ENCODE data around the gene TYK2. TPM values are rescaled to one million over a fixed set of nuclear protein-coding genes. Genes with fewer than 3 reads are reported as not detected.

Gene TYK2
- total and polyA plus RNA-seq, 7 experiments from 2014 or later = 45.4 to 346 (median 273) TPM

DNA sequence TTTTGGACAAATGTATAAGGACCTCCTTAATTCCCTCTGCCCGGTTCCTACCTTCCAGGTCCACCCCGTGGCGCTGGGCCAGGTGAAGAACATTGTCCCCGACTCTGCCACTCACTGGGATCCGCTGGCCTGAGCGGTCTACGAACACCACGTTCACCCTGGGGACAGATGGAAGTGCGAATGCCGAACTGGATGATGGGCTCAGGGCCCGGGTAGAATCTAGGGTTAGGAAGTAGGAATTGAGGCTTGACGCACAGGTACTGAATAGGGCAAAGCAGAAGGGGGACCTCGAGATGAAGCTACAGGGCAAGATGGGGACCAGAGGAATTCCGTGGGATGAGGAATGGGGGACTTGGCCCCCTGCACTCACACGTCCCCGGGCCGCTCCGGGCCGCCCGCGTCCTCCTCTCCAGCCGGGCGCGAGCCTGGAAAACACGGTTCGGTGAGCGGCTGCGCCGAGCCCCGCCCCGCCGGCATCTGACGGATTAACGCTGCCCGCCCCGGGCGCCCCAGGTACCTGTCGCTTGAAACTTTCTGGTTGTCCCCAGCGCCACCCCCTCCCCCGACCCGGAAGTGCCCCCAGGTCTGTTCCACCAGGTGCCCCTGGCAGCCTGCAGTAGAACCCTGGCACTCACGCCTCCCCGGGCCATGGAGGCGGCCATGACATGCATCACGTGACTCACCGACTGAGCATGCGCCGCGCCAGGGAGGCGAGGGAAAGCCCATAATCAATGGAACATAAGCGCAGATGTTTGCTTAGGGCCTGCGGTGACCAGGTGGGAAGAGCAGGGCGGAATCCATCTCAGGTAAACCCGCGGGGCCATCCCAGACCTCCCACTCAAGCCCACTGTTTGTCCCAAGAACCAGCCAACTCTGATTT, 64.8 kb downstream of the TYK2 start, which contains the start of gene FDX2:
FDX2 (minus strand) TSS at position 681 of the 880 bp plus-strand sequence; CDS start at position 662, 19 bp downstream.
- no peaks in the 10 kb centered on the region for H3K27me3 ChIP-seq (ENCODE audit: control insufficient read depth in 2 of 2, insufficient read depth in 2 of 2, low read length in 2 of 2)
- H3K4me1 Mint-ChIP-seq = peaks cover 13 to 23% (median 16%) of the 10 kb centered on the region in 7 donors
- ChIA-PET CTCF (interaction anchor here (1.5 kb wide), 1 partner anchor 46 kb away, joined by 4 read pairs; no protein-coding TSS in a partner anchor), POLR2A (interaction anchor here (0.8 to 2.1 kb wide), 5 partner anchors 8 to 65 kb away, joined by 3 to 8 read pairs (median 3); partner anchors contain the start of genes ICAM1, ICAM5, RAVER1 and TYK2)
- ATAC-seq (peak; percentile 92), DNase-seq (peak; percentile 77 to 94 (median 86))
- peaks cover 0 to 11% (median 8%) of the 10 kb centered on the region in 5 donors for H3K36me3 Mint-ChIP-seq
- H3K36me3 ChIP-seq (ENCODE audit: control insufficient read depth in 2 of 3, insufficient read depth in 3 of 3, low read length in 3 of 3) = peaks cover 3 to 52% (median 7%) of the 10 kb centered on the region in 3 experiments
- H3K4me3 Mint-ChIP-seq = peak within 1 kb of the TSS; percentile 87 to 94 (median 90)
- intact Hi-C loops (cut with micrococcal nuclease) = loop anchor here (1.0 to 2.0 kb wide), 5 partner anchors 17 to 74 kb away; partner anchors contain the start of genes RAVER1 (in 2 of the 2) and TYK2 (in 1 of the 2)
- peak within 1 kb of the TSS; percentile 35 to 95 (median 86) for H3K27ac Mint-ChIP-seq
- no peaks in the 10 kb centered on the region for H3K9me3 ChIP-seq (ENCODE audit: control insufficient read depth in 2 of 3, low read length in 3 of 3)
- peak within 1 kb of the TSS; percentile 86 for H3K4me3 ChIP-seq (ENCODE audit: low read length)
- peaks cover 6 to 13% of the 10 kb centered on the region in 2 donors for H3K4me1 ChIP-seq (ENCODE audit: control insufficient read depth in 2 of 2, insufficient read depth in 2 of 2, low read length in 2 of 2)
- H3K27ac ChIP-seq (ENCODE audit: low read depth, low read length) = peak within 1 kb of the TSS; percentile 70
- H3K9me3 Mint-ChIP-seq = peaks cover 0 to 5% (median 0%) of the 10 kb centered on the region in 11 donors
- no peaks in the 10 kb centered on the region for H3K27me3 Mint-ChIP-seq

DNA sequence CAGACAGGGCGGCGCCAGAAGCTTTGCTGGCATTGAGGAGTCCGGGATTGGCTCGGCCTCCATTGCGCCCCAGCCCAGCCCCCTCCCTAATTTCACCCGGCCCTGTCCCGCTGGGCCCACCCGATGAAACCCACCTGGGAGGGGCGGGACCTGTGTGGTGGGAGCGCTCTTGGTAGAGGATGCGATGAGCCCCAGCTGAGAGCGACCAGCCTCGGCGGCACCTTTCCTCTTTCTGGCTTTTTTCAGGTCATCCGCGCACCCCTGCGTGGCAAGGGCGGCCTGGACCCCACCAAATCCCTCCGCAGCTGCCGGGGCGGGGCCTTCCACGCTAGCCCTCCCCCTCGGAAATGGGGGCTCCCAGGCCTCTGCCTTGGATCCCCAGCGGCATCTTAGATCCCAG, 70.9 kb downstream of the TYK2 start, which contains the start of gene ZGLP1:
ZGLP1 (minus strand) TSS at position 393 of the 400 bp plus-strand sequence.
- POLR2A ChIA-PET = no interaction called here
- H3K4me1 ChIP-seq (ENCODE audit: control insufficient read depth in 2 of 2, insufficient read depth in 2 of 2, low read length in 2 of 2) = no peaks in the 10 kb centered on the region
- Mint-ChIP-seq H3K9me3 (peaks cover 0 to 3% (median 0%) of the 10 kb centered on the region in 11 donors), H3K36me3 (peaks cover 0 to 10% (median 3%) of the 10 kb centered on the region in 5 donors), H3K27ac (peak within 1 kb of the TSS in 1 of 9 donors; percentile 30), H3K4me3 (no peak within 1 kb of the TSS), H3K27me3 (no peaks in the 10 kb centered on the region), H3K4me1 (peaks cover 0 to 4% (median 3%) of the 10 kb centered on the region in 7 donors)
- H3K36me3 ChIP-seq (ENCODE audit: control insufficient read depth in 2 of 3, insufficient read depth in 3 of 3, low read length in 3 of 3) = peaks cover 0 to 12% (median 0%) of the 10 kb centered on the region in 3 experiments
- no peaks in the 10 kb centered on the region for H3K27me3 ChIP-seq (ENCODE audit: control insufficient read depth in 2 of 2, insufficient read depth in 2 of 2, low read length in 2 of 2)
- CTCF ChIA-PET = no interaction called here
- ATAC-seq = no peak
- no peak within 1 kb of the TSS for H3K4me3 ChIP-seq (ENCODE audit: low read length)
- no peak for DNase-seq
- no peak within 1 kb of the TSS for H3K27ac ChIP-seq (ENCODE audit: low read depth, low read length)
- no peaks in the 10 kb centered on the region for H3K9me3 ChIP-seq (ENCODE audit: control insufficient read depth in 2 of 3, low read length in 3 of 3)
- intact Hi-C loops (cut with micrococcal nuclease) = no loop called here

DNA sequence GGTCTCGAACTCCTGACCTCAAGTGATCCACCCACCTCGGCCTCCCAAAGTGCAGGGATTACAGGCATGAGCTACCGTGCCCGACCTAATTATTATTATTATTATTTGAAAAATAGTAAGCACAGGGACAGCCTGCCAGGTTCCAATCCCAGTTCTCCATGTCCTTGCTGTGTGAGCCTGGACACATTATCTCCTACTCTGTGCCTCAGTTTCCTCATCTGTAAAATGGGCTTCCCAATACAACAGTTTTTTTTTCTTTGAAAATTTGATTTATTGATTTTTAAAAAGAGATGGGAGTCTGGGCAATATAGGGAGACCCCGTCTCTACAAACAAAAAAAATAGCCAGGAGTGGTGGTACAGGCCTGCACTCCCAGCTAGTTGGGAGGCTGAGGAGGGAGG, 74.0 kb downstream of the TYK2 start:
- Mint-ChIP-seq H3K36me3 (peaks cover 0 to 11% (median 0%) of the 10 kb centered on the region in 5 donors), H3K27me3 (peaks cover 0 to 3% (median 0%) of the 10 kb centered on the region in 5 donors), H3K4me3 (no peak overlapping the region), H3K9me3 (peaks cover 0 to 2% (median 0%) of the 10 kb centered on the region in 11 donors), H3K27ac (no peak overlapping the region), H3K4me1 (peaks cover 0 to 4% (median 0%) of the 10 kb centered on the region in 7 donors)
- Histone ChIP-seq H3K27ac (ENCODE audit: low read depth, low read length) (no peak overlapping the region), H3K4me3 (ENCODE audit: low read length) (no peak overlapping the region), H3K36me3 (ENCODE audit: control insufficient read depth in 2 of 3, insufficient read depth in 3 of 3, low read length in 3 of 3) (peaks cover 0 to 12% (median 0%) of the 10 kb centered on the region in 3 experiments), H3K9me3 (ENCODE audit: control insufficient read depth in 2 of 3, low read length in 3 of 3) (no peaks in the 10 kb centered on the region), H3K27me3 (ENCODE audit: control insufficient read depth in 2 of 2, insufficient read depth in 2 of 2, low read length in 2 of 2) (no peaks in the 10 kb centered on the region), H3K4me1 (ENCODE audit: control insufficient read depth in 2 of 2, insufficient read depth in 2 of 2, low read length in 2 of 2) (no peaks in the 10 kb centered on the region)
- POLR2A ChIA-PET = interaction anchor here (0.6 to 1.1 kb wide), 2 partner anchors 9 kb away, joined by 3 to 4 read pairs; partner anchors contain the start of gene FDX2
- intact Hi-C loops (cut with micrococcal nuclease) = no loop called here
- CTCF ChIA-PET = interaction anchor here (0.9 kb wide), 1 partner anchor 85 kb away, joined by 3 read pairs; no protein-coding TSS in a partner anchor
- no peak for ATAC-seq
- DNase-seq = no peak

DNA sequence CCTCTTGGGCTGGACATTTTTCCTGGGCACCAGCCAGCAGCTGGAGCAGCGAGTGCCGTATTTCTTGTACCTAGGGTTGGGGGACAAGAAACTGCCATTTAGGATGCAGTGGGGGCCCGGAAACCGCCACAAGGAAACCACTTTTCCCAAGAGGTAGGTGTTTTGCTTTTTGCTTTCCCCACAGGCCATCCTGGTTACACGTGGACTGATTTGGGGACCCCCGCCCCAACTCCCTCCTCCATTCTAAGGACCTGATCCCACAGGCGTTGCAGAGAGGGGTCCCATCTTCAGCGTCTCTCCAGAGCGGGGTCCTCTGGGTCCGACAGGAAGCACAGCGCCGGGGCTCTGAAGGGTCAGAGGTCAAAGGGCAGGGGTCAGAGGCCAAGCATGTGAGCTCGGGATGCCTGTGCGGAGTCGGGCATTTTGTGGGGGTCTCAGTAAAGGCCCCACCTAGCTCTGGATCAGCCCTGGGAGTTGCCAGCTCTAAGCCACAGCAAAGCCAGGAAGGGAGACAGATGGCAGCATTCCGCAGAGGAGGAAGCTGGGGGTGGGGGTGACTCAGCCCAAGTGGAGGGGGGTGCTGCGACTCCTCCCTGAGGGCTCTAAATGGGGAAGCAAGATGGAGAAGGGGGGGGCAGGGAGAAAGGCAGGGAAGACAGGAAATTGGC, 75.1 kb downstream of the TYK2 start:
- H3K27ac Mint-ChIP-seq = no peak overlapping the region
- Histone ChIP-seq H3K9me3 (ENCODE audit: control insufficient read depth in 2 of 3, low read length in 3 of 3) (no peaks in the 10 kb centered on the region), H3K36me3 (ENCODE audit: control insufficient read depth in 2 of 3, insufficient read depth in 3 of 3, low read length in 3 of 3) (peaks cover 0 to 6% (median 0%) of the 10 kb centered on the region in 3 experiments), H3K27me3 (ENCODE audit: control insufficient read depth in 2 of 2, insufficient read depth in 2 of 2, low read length in 2 of 2) (no peaks in the 10 kb centered on the region), H3K4me1 (ENCODE audit: control insufficient read depth in 2 of 2, insufficient read depth in 2 of 2, low read length in 2 of 2) (no peaks in the 10 kb centered on the region), H3K4me3 (ENCODE audit: low read length) (no peak overlapping the region), H3K27ac (ENCODE audit: low read depth, low read length) (no peak overlapping the region)
- peaks cover 0 to 6% (median 0%) of the 10 kb centered on the region in 7 donors for H3K4me1 Mint-ChIP-seq
- ChIA-PET CTCF (no interaction called here), POLR2A (no interaction called here)
- H3K9me3 Mint-ChIP-seq = no peaks in the 10 kb centered on the region
- intact Hi-C loops (cut with micrococcal nuclease) = no loop called here
- H3K27me3 Mint-ChIP-seq = peaks cover 0 to 6% (median 0%) of the 10 kb centered on the region in 5 donors
- DNase-seq (no peak), ATAC-seq (peak; percentile 84)
- peaks cover 0 to 11% (median 0%) of the 10 kb centered on the region in 5 donors for H3K36me3 Mint-ChIP-seq
- no peak overlapping the region for H3K4me3 Mint-ChIP-seq

Small RNA genes lying within 50 kb of the gene (microRNA-seq; reads per million reads assigned to microRNA genes)
- not detected for gene MIR1181 (ENCODE audit: borderline microRNAs expressed)

Other genes starting within 250 kb of the TYK2 start
- gene DNMT1, start 185.6 kb downstream of the TYK2 start, total RNA-seq = 100 to 1,000 TPM; 175 to 334 (median 194) TPM
- gene DNMT1, start 185.6 kb downstream of the TYK2 start, polyA plus RNA-seq = 100 to 1,000 TPM; 113 to 153 TPM
- gene S1PR2, start 149.2 kb downstream of the TYK2 start, total RNA-seq = 1 to 10 TPM; 3.4 to 6.8 (median 5.2) TPM
- under 1 TPM; 0.64 to 0.81 TPM for gene S1PR2, start 149.2 kb downstream of the TYK2 start, polyA plus RNA-seq
- 10 to 100 TPM; 36.8 to 70.5 (median 43.0) TPM for gene MRPL4, start 128.4 kb downstream of the TYK2 start, total RNA-seq
- 10 to 100 TPM; 24.9 to 34.1 TPM for gene MRPL4, start 128.4 kb downstream of the TYK2 start, polyA plus RNA-seq
- 10 to 100 TPM in 3 of 5 experiments, 1 to 10 TPM in 2; 3.6 to 47.2 (median 16.3) TPM for gene ICAM1, start 109.5 kb downstream of the TYK2 start, total RNA-seq
- gene ICAM1, start 109.5 kb downstream of the TYK2 start, polyA plus RNA-seq = 1 to 10 TPM; 1.2 to 3.9 TPM
- gene ICAM4, start 93.6 kb downstream of the TYK2 start, total RNA-seq = 1 to 10 TPM in 3 of 5 experiments, under 1 TPM in 2; 0.40 to 3.7 (median 1.2) TPM
- under 1 TPM; 0.52 to 0.55 TPM for gene ICAM4, start 93.6 kb downstream of the TYK2 start, polyA plus RNA-seq
- 1 to 10 TPM in 1 of 5 experiments, under 1 TPM in 2, not detected in 2; 0.46 to 2.4 (median 0.48) TPM for gene ICAM5, start 90.6 kb downstream of the TYK2 start, total RNA-seq
- gene ICAM5, start 90.6 kb downstream of the TYK2 start, polyA plus RNA-seq = not detected
- 10 to 100 TPM in 1 of 5 experiments, 1 to 10 TPM in 4; 1.2 to 11.4 (median 6.2) TPM for gene ZGLP1, start 70.8 kb downstream of the TYK2 start, total RNA-seq
- under 1 TPM in 1 of 2 donors, not detected in 1; 0.22 TPM for gene ZGLP1, start 70.8 kb downstream of the TYK2 start, polyA plus RNA-seq
- gene FDX2, start 64.6 kb downstream of the TYK2 start, total RNA-seq = 10 to 100 TPM in 2 of 5 experiments, 1 to 10 TPM in 3; 5.7 to 10.5 (median 9.3) TPM
- 10 to 100 TPM; 18.3 to 19.4 TPM for gene FDX2, start 64.6 kb downstream of the TYK2 start, polyA plus RNA-seq
- gene RAVER1, start 47.0 kb downstream of the TYK2 start, total RNA-seq = 10 to 100 TPM; 43.2 to 81.1 (median 50.2) TPM
- gene RAVER1, start 47.0 kb downstream of the TYK2 start, polyA plus RNA-seq = 10 to 100 TPM; 15.6 to 31.9 TPM
- 100 to 1,000 TPM; 165 to 202 (median 189) TPM for gene ICAM3, start 40.9 kb downstream of the TYK2 start, total RNA-seq
- gene ICAM3, start 40.9 kb downstream of the TYK2 start, polyA plus RNA-seq = 100 to 1,000 TPM; 229 to 244 TPM
- 100 to 1,000 TPM; 169 to 229 (median 180) TPM for gene CDC37, start 23.0 kb upstream of the TYK2 start, total RNA-seq
- 10 to 100 TPM; 62.8 to 99.2 TPM for gene CDC37, start 23.0 kb upstream of the TYK2 start, polyA plus RNA-seq
- gene PDE4A, start 40.0 kb upstream of the TYK2 start, total RNA-seq = 10 to 100 TPM in 2 of 5 experiments, 1 to 10 TPM in 2, under 1 TPM in 1; 0.59 to 51.8 (median 5.0) TPM
- gene PDE4A, start 40.0 kb upstream of the TYK2 start, polyA plus RNA-seq = 1 to 10 TPM in 1 of 2 donors, under 1 TPM in 1; 0.47 to 2.0 TPM
- 10 to 100 TPM; 12.9 to 83.6 (median 31.4) TPM for gene KEAP1, start 122.8 kb upstream of the TYK2 start, total RNA-seq
- gene KEAP1, start 122.8 kb upstream of the TYK2 start, polyA plus RNA-seq = 10 to 100 TPM; 21.9 to 37.7 TPM
- gene S1PR5, start 136.9 kb upstream of the TYK2 start, total RNA-seq = 10 to 100 TPM in 1 of 5 experiments, 1 to 10 TPM in 1, under 1 TPM in 2, not detected in 1; 0.51 to 22.0 (median 3.5) TPM
- gene S1PR5, start 136.9 kb upstream of the TYK2 start, polyA plus RNA-seq = under 1 TPM; 0.53 to 0.55 TPM
- 10 to 100 TPM; 41.7 to 70.3 (median 56.7) TPM for gene ATG4D, start 163.3 kb upstream of the TYK2 start, total RNA-seq
- gene ATG4D, start 163.3 kb upstream of the TYK2 start, polyA plus RNA-seq = 10 to 100 TPM; 12.9 to 21.8 TPM
- 10 to 100 TPM; 48.4 to 84.1 (median 60.4) TPM for gene KRI1, start 185.4 kb upstream of the TYK2 start, total RNA-seq
- gene KRI1, start 185.4 kb upstream of the TYK2 start, polyA plus RNA-seq = 10 to 100 TPM; 13.7 to 47.6 TPM
- gene CDKN2D, start 188.4 kb upstream of the TYK2 start, total RNA-seq = 10 to 100 TPM; 20.5 to 73.9 (median 47.5) TPM
- gene CDKN2D, start 188.4 kb upstream of the TYK2 start, polyA plus RNA-seq = 100 to 1,000 TPM in 1 of 2 donors, 10 to 100 TPM in 1; 72.9 to 102 TPM
- not detected for gene AP1M2, start 206.7 kb upstream of the TYK2 start, total RNA-seq
- not detected for gene AP1M2, start 206.7 kb upstream of the TYK2 start, polyA plus RNA-seq
- 100 to 1,000 TPM; 148 to 272 (median 194) TPM for gene SLC44A2, start 245.0 kb upstream of the TYK2 start, total RNA-seq
- gene SLC44A2, start 245.0 kb upstream of the TYK2 start, polyA plus RNA-seq = 100 to 1,000 TPM; 216 to 375 TPM